Measurements from ENCODE around the gene SNRPA. TPM values are rescaled to one million over a fixed set of nuclear protein-coding genes. Genes with fewer than 3 reads are reported as not detected.

The SNRPA gene
- total and polyA plus RNA-seq, 2 of the 13 experiments (the other 11 are each of a cell fraction or from before 2014, with no cell fraction given) = 59.6 to 162 TPM

DNA sequence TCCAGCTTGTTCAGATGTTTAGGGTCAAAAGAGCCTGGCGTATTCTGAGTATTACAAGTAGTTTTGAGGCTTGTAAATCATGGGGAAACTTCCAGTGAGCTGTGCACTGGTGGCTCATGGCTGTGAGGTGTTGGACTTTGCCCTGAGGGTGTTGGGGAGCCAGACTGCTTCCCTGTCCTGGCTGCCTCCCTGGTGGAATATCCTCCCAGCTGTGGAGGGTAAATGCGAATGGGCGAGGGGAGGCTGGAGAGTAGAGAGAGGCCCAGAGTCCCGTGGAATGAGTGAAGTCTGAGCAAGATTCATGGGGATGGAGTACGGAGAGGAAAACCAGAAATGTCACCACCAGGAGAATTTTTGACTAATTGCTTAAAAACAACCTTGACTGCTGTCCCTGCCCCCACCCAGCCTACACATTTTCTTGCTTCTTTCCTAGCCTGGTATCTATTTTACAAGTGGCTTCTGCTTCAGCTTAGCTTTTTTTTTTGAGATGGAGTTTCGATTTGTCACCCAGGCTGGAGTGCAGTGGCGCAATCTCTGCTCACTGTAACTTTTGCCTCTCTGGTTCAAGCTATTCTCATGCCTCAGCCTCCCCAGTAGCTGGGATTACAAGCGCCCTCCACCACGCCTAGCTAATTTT lies 3.7 kb downstream of the SNRPA start (continued):
- TF ChIP-seq ZNF570 (CRISPR knock-in tag; IDR thresholded peaks at IDR 0.05; ENCODE audit: borderline replicate concordance) (no peak), ZNF816 (CRISPR knock-in tag; IDR thresholded peaks at IDR 0.05; ENCODE audit: borderline replicate concordance) (no peak), FOXA1 (IDR thresholded peaks at IDR 0.05) (no peak), FOXA1 (CRISPR knock-in tag; IDR thresholded peaks at IDR 0.05) (no peak), ZNF883 (CRISPR knock-in tag; IDR thresholded peaks at IDR 0.05; ENCODE audit: not compliant biosample characterization) (no peak), EEA1 (CRISPR knock-in tag; IDR thresholded peaks at IDR 0.05; ENCODE audit: borderline replicate concordance) (no peak), REXO4 (CRISPR knock-in tag; IDR thresholded peaks at IDR 0.05; ENCODE audit: borderline replicate concordance) (no peak), ZNF792 (CRISPR knock-in tag; IDR thresholded peaks at IDR 0.05) (no peak; the same call in 1 of the 2 replicates), NR2F2 (IDR thresholded peaks at IDR 0.05; ENCODE audit: borderline replicate concordance, low read depth) (no peak), ZNF256 (CRISPR knock-in tag; conservative IDR thresholded peaks at IDR 0.05) (no peak), TOPORS (CRISPR knock-in tag; IDR thresholded peaks at IDR 0.05) (no peak)
- TF ChIP-seq, protein P1, sequence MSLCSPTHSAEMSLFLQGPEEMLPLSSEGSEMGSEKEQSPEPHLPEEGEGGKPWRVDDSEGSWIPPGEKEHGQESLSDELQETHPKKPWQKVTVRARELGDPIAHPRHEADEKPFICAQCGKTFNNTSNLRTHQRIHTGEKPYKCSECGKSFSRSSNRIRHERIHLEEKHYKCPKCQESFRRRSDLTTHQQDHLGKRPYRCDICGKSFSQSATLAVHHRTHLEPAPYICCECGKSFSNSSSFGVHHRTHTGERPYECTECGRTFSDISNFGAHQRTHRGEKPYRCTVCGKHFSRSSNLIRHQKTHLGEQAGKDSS (CRISPR knock-in tag; IDR thresholded peaks at IDR 0.05; ENCODE audit: borderline replicate concordance, low read depth) = 0 out of 2 replicates have a peak, but pooled peaks have one; percentile 65
- TF ChIP-seq, protein P2, sequence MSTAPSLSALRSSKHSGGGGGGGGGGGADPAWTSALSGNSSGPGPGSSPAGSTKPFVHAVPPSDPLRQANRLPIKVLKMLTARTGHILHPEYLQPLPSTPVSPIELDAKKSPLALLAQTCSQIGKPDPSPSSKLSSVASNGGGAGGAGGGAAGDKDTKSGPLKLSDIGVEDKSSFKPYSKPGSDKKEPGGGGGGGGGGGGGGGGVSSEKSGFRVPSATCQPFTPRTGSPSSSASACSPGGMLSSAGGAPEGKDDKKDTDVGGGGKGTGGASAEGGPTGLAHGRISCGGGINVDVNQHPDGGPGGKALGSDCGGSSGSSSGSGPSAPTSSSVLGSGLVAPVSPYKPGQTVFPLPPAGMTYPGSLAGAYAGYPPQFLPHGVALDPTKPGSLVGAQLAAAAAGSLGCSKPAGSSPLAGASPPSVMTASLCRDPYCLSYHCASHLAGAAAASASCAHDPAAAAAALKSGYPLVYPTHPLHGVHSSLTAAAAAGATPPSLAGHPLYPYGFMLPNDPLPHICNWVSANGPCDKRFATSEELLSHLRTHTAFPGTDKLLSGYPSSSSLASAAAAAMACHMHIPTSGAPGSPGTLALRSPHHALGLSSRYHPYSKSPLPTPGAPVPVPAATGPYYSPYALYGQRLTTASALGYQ (CRISPR knock-in tag; IDR thresholded peaks at IDR 0.05) = 0 out of 2 replicates have a peak, but pooled peaks have one; percentile 44
- TF ChIP-seq, protein P3, sequence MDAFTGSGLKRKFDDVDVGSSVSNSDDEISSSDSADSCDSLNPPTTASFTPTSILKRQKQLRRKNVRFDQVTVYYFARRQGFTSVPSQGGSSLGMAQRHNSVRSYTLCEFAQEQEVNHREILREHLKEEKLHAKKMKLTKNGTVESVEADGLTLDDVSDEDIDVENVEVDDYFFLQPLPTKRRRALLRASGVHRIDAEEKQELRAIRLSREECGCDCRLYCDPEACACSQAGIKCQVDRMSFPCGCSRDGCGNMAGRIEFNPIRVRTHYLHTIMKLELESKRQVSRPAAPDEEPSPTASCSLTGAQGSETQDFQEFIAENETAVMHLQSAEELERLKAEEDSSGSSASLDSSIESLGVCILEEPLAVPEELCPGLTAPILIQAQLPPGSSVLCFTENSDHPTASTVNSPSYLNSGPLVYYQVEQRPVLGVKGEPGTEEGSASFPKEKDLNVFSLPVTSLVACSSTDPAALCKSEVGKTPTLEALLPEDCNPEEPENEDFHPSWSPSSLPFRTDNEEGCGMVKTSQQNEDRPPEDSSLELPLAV (CRISPR knock-in tag; conservative IDR thresholded peaks at IDR 0.05; ENCODE audit: low read depth) = no peak
- TF ChIP-seq, protein P4, sequence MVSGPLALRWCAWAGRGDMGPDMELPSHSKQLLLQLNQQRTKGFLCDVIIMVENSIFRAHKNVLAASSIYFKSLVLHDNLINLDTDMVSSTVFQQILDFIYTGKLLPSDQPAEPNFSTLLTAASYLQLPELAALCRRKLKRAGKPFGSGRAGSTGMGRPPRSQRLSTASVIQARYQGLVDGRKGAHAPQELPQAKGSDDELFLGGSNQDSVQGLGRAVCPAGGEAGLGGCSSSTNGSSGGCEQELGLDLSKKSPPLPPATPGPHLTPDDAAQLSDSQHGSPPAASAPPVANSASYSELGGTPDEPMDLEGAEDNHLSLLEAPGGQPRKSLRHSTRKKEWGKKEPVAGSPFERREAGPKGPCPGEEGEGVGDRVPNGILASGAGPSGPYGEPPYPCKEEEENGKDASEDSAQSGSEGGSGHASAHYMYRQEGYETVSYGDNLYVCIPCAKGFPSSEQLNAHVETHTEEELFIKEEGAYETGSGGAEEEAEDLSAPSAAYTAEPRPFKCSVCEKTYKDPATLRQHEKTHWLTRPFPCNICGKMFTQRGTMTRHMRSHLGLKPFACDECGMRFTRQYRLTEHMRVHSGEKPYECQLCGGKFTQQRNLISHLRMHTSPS (CRISPR knock-in tag; IDR thresholded peaks at IDR 0.05; ENCODE audit: low read depth) = no peak
- TF ChIP-seq, protein P5, sequence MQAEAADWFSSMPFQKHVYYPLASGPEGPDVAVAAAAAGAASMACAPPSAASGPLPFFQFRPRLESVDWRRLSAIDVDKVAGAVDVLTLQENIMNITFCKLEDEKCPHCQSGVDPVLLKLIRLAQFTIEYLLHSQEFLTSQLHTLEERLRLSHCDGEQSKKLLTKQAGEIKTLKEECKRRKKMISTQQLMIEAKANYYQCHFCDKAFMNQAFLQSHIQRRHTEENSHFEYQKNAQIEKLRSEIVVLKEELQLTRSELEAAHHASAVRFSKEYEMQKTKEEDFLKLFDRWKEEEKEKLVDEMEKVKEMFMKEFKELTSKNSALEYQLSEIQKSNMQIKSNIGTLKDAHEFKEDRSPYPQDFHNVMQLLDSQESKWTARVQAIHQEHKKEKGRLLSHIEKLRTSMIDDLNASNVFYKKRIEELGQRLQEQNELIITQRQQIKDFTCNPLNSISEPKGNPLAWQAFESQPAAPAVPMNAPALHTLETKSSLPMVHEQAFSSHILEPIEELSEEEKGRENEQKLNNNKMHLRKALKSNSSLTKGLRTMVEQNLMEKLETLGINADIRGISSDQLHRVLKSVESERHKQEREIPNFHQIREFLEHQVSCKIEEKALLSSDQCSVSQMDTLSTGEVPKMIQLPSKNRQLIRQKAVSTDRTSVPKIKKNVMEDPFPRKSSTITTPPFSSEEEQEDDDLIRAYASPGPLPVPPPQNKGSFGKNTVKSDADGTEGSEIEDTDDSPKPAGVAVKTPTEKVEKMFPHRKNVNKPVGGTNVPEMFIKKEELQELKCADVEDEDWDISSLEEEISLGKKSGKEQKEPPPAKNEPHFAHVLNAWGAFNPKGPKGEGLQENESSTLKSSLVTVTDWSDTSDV (CRISPR knock-in tag; IDR thresholded peaks at IDR 0.05) = no peak
- TF ChIP-seq, protein P6, sequence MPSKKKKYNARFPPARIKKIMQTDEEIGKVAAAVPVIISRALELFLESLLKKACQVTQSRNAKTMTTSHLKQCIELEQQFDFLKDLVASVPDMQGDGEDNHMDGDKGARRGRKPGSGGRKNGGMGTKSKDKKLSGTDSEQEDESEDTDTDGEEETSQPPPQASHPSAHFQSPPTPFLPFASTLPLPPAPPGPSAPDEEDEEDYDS (CRISPR knock-in tag; IDR thresholded peaks at IDR 0.05) = 0 out of 2 replicates have a peak, but pooled peaks have one; percentile 14
- TF ChIP-seq, protein P7, sequence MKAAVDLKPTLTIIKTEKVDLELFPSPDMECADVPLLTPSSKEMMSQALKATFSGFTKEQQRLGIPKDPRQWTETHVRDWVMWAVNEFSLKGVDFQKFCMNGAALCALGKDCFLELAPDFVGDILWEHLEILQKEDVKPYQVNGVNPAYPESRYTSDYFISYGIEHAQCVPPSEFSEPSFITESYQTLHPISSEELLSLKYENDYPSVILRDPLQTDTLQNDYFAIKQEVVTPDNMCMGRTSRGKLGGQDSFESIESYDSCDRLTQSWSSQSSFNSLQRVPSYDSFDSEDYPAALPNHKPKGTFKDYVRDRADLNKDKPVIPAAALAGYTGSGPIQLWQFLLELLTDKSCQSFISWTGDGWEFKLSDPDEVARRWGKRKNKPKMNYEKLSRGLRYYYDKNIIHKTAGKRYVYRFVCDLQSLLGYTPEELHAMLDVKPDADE (CRISPR knock-in tag; IDR thresholded peaks at IDR 0.05) = no peak

Measured in HepG2 (cell line).